ENCODE data around the gene ZCCHC3. TPM values are rescaled to one million over a fixed set of nuclear protein-coding genes. Genes with fewer than 3 reads are reported as not detected.

Gene ZCCHC3
- total and polyA plus RNA-seq, 2 donors (not counting 3 experiments of a cell fraction or from before 2014, with no cell fraction given), result 14.8 to 22.0 TPM

DNA sequence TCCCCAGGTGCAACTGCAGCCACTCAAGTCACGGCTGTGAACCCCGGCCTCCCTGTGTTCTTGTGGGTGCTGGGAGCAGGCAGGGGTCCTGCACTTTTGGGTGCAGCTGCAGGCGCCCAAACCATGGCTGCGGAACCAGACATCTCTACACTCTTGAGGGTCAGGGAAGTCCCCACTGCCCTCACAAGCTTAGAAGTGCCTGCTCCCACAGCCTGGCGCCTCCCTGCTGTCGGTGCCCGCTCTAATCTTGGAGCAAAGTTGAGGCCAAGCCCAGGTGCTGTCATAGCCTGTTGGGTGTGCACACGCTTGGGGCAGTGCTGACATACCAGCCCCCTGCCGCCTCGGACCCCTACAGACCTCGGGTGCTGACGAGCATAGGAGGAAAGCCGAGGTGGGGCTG, 33.7 kb upstream of the ZCCHC3 start:
- dilution Hi-C loops (cut with MboI; ENCODE audit: extremely low pct_ligation_motif_present, low sequenced_read_pairs) (no loop called here), intact Hi-C loops (cut with micrococcal nuclease) (no loop called here)
- H3K27ac ChIP-seq (ENCODE audit: insufficient read depth, low read depth, low read length), result no peak overlapping the region
- TF ChIP-seq POLR2AphosphoS5 (IDR thresholded peaks at IDR 0.05; ENCODE audit: insufficient read depth, low read depth, low read length) (no peak), EZH2 (IDR thresholded peaks at IDR 0.05; ENCODE audit: borderline replicate concordance, low read depth, low read length, severe bottlenecking) (no peak), MYC (IDR thresholded peaks at IDR 0.05; ENCODE audit: low read depth, low read length) (no peak), FOS (IDR thresholded peaks at IDR 0.05; ENCODE audit: borderline replicate concordance, insufficient read depth, low read length) (no peak), GATA2 (IDR thresholded peaks at IDR 0.05; ENCODE audit: insufficient read depth, insufficient read length, low read depth, low read length) (no peak), JUN (IDR thresholded peaks at IDR 0.05; ENCODE audit: borderline replicate concordance, insufficient read depth, insufficient read length, low read depth) (no peak), POLR2A (IDR thresholded peaks at IDR 0.05; ENCODE audit: low read depth, low read length) (no peak)
- TF ChIP-seq, protein P1, sequence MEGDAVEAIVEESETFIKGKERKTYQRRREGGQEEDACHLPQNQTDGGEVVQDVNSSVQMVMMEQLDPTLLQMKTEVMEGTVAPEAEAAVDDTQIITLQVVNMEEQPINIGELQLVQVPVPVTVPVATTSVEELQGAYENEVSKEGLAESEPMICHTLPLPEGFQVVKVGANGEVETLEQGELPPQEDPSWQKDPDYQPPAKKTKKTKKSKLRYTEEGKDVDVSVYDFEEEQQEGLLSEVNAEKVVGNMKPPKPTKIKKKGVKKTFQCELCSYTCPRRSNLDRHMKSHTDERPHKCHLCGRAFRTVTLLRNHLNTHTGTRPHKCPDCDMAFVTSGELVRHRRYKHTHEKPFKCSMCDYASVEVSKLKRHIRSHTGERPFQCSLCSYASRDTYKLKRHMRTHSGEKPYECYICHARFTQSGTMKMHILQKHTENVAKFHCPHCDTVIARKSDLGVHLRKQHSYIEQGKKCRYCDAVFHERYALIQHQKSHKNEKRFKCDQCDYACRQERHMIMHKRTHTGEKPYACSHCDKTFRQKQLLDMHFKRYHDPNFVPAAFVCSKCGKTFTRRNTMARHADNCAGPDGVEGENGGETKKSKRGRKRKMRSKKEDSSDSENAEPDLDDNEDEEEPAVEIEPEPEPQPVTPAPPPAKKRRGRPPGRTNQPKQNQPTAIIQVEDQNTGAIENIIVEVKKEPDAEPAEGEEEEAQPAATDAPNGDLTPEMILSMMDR (IDR thresholded peaks at IDR 0.05; ENCODE audit: extremely low read depth in 1 of 2, insufficient read depth in 1 of 2, low read depth in 1 of 2, low read length in 2 of 2), result no peak
- TF ChIP-seq, protein P2, sequence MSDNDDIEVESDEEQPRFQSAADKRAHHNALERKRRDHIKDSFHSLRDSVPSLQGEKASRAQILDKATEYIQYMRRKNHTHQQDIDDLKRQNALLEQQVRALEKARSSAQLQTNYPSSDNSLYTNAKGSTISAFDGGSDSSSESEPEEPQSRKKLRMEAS (IDR thresholded peaks at IDR 0.05; ENCODE audit: insufficient read depth, insufficient read length), result no peak
- ChIA-PET CTCF (interaction anchor here (1.4 to 8.3 kb wide), 3 partner anchors 23 to 67 kb away, joined by 3 to 66 read pairs (median 3); no protein-coding TSS in a partner anchor), POLR2A (no interaction called here)
- no peaks in the 10 kb centered on the region for H3K79me2 ChIP-seq (ENCODE audit: control insufficient read depth, insufficient read depth, low read length)
- H2AFZ ChIP-seq (ENCODE audit: low read depth, low read length), result no peak overlapping the region
- no TSS peak for BruUV-seq (replicated peaks)
- H3K9me3 ChIP-seq (replicated peaks; ENCODE audit: control insufficient read depth, insufficient read depth, low read length), result no peaks in the 10 kb centered on the region
- no peaks in the 10 kb centered on the region for H3K9me1 ChIP-seq (replicated peaks; ENCODE audit: control insufficient read depth, extremely low read depth, insufficient read depth, low read length)
- peaks cover 3% of the 10 kb centered on the region for H3K4me1 ChIP-seq (ENCODE audit: control insufficient read depth, extremely low read depth, insufficient read depth, low read length)
- H3K36me3 ChIP-seq (ENCODE audit: control insufficient read depth in 2 of 2, extremely low read depth in 1 of 2, insufficient read depth in 2 of 2, low read length in 2 of 2), result no peaks in the 10 kb centered on the region
- no peak overlapping the region for H3K9ac ChIP-seq (replicated peaks; ENCODE audit: extremely low read depth, insufficient read depth, low read length)
- FAIRE-seq (no peak), DNase-seq (ENCODE audit: low read depth, low spot score) (no peak)
- H3K27me3 ChIP-seq (ENCODE audit: control insufficient read depth in 2 of 2, insufficient read depth in 2 of 2, low read length in 2 of 2), result peaks cover 1 to 4% of the 10 kb centered on the region in 2 experiments
- no peaks in the 10 kb centered on the region for H4K20me1 ChIP-seq (replicated peaks; ENCODE audit: control insufficient read depth, extremely low read depth, insufficient read depth, low read length)
- H3K4me3 ChIP-seq (replicated peaks in 1 of 3; ENCODE audit: insufficient read depth in 1 of 3, low read depth in 1 of 3, low read length in 3 of 3), result no peak overlapping the region
- no peak overlapping the region for H3K4me2 ChIP-seq (ENCODE audit: insufficient read depth, low read length)

Data from endothelial cell of umbilical vein (primary cell).